Fibroblast of lung (primary cell): ENCODE measurements around the gene LRRK1. TPM values are rescaled to one million over a fixed set of nuclear protein-coding genes. Genes with fewer than 3 reads are reported as not detected.

Experiments
- DNase-seq, 2 donors: peaks; one replicate each; pipeline versions ENCODE4 v3.0.0 to v3.0.0-alpha.2; 2010; ENCODE audit warnings: low read depth in 2 of 2
- H2AFZ ChIP-seq: 2 replicates; pipeline ENCODE4 v1.5.1; 2012; ENCODE audit warnings: low read length, control low read depth, inconsistent platforms
- H3K27ac ChIP-seq: 2 replicates; pipeline ENCODE4 v1.5.1; 2011; ENCODE audit warnings: low read length, control low read depth; ENCODE audit not compliant: insufficient read depth
- H3K27me3 ChIP-seq: 2 replicates; pipeline ENCODE4 v1.5.1; 2011; ENCODE audit warnings: mild to moderate bottlenecking, low read length; ENCODE audit not compliant: control insufficient read depth, insufficient read depth
- H3K36me3 ChIP-seq: 2 replicates; pipeline ENCODE4 v1.5.1; 2011; ENCODE audit warnings: low read length; ENCODE audit not compliant: control insufficient read depth, insufficient read depth
- H3K4me1 ChIP-seq: 2 replicates; pipeline ENCODE4 v1.5.1; 2011; ENCODE audit warnings: low read length; ENCODE audit not compliant: control insufficient read depth, insufficient read depth; ENCODE audit errors: extremely low read depth
- H3K4me2 ChIP-seq: 2 replicates; pipeline ENCODE4 v1.5.1; 2011; ENCODE audit warnings: low read length, control low read depth; ENCODE audit not compliant: insufficient read depth; ENCODE audit errors: extremely low read depth
- H3K4me3 ChIP-seq, 4 experiments: fragments of 200-600 bp in 1 of 4; sonication (generic) in 1 of 4; replicated peaks in 1 of 4; 2 replicates each; pipeline ENCODE4 v1.5.1; 2011 to 2016; ENCODE audit warnings: low read length in 4 of 4, low read depth in 3 of 4, mild to moderate bottlenecking in 3 of 4, control low read depth in 2 of 4, inconsistent platforms in 1 of 4, mixed read lengths in 1 of 4; ENCODE audit not compliant: insufficient read depth in 1 of 4; ENCODE audit errors: control extremely low read depth in 1 of 4
- H3K79me2 ChIP-seq: 2 replicates; pipeline ENCODE4 v1.5.1; 2012; ENCODE audit warnings: mild to moderate bottlenecking, low read length, inconsistent platforms; ENCODE audit not compliant: control insufficient read depth, insufficient read depth
- H3K9ac ChIP-seq: 2 replicates; pipeline ENCODE4 v1.5.1; 2011; ENCODE audit warnings: mild to moderate bottlenecking, low read length, control low read depth; ENCODE audit not compliant: insufficient read depth
- H3K9me3 ChIP-seq: 2 replicates; pipeline ENCODE4 v1.5.1; 2012; ENCODE audit warnings: low read depth, low read length; ENCODE audit not compliant: control insufficient read depth, insufficient read depth
- H4K20me1 ChIP-seq: 2 replicates; pipeline ENCODE4 v1.5.1; 2011; ENCODE audit warnings: low read length; ENCODE audit not compliant: control insufficient read depth, insufficient read depth; ENCODE audit errors: extremely low read depth
- CTCF ChIP-seq, 2 donors: IDR thresholded peaks in 1 of 2; conservative IDR thresholded peaks in 1 of 2; 1 replicate in 1 of 2; 2 replicates in 1 of 2; pipeline ENCODE4 v1.5.1; 2011 to 2012; ENCODE audit warnings: low read length in 2 of 2, control low read depth in 1 of 2, inconsistent platforms in 1 of 2, low read depth in 1 of 2, mild to moderate bottlenecking in 1 of 2
- EZH2 ChIP-seq: IDR thresholded peaks from 2 replicates; pipeline ENCODE4 v1.5.1; 2012; ENCODE audit warnings: low read length, control low read depth, mild to moderate bottlenecking; ENCODE audit errors: missing control alignments
- polyA plus RNA-seq, 2 donors: library from polyadenylated mRNA; depleted of rRNA in 1 of 2; stranded (reverse) in 1 of 2; unstranded in 1 of 2; fragments of >200 nt; gene quantifications; 2 replicates each; pipeline ENCODE4 v1.2.1, GENCODE V29; 2011 to 2012; ENCODE audit warnings: missing spikeins in 1 of 2
- total RNA-seq: library from RNA; depleted of rRNA; stranded (reverse); fragments of >200 nt; gene quantifications from 2 replicates; pipeline ENCODE4 v1.2.1, GENCODE V29; 2014

Gene LRRK1
- total and polyA plus RNA-seq, 2 donors (not counting 1 experiment from before 2014, with no cell fraction given) = 3.8 to 12.2 TPM

- H3K4me1 ChIP-seq = no peaks in the 10 kb centered on the region
- peak; percentile 37 to 81 for DNase-seq
- no peaks in the 10 kb centered on the region for H3K79me2 ChIP-seq
- TF ChIP-seq CTCF (conservative IDR thresholded peaks at IDR 0.05 in 1 of 2, IDR thresholded peaks at IDR 0.05 in 1 of 2; ENCODE audit: low read depth in 1 of 2, low read length in 2 of 2) = no peak
- no peak for TF ChIP-seq EZH2
- H3K36me3 ChIP-seq = no peaks in the 10 kb centered on the region
- H2AFZ ChIP-seq = no peak overlapping the region
- no peak overlapping the region for H3K4me3 ChIP-seq
- H3K4me2 ChIP-seq = peak overlapping the region; percentile 67
- no peaks in the 10 kb centered on the region for H4K20me1 ChIP-seq
- H3K27ac ChIP-seq = peak overlapping the region; percentile 70
- no peaks in the 10 kb centered on the region for H3K27me3 ChIP-seq
- no peak overlapping the region for H3K9ac ChIP-seq
- no peaks in the 10 kb centered on the region for H3K9me3 ChIP-seq
Measured at GRCh38 chr15:100958326-100959065, 39.3 kb downstream of the LRRK1 start.

- H2AFZ ChIP-seq = no peak overlapping the region
- no peaks in the 10 kb centered on the region for H3K79me2 ChIP-seq
- H3K4me1 ChIP-seq = no peaks in the 10 kb centered on the region
- no peaks in the 10 kb centered on the region for H4K20me1 ChIP-seq
- TF ChIP-seq CTCF (conservative IDR thresholded peaks at IDR 0.05 in 1 of 2, IDR thresholded peaks at IDR 0.05 in 1 of 2; ENCODE audit: low read depth in 1 of 2, low read length in 2 of 2) = no peak
- TF ChIP-seq EZH2 = no peak
- H3K9me3 ChIP-seq = no peaks in the 10 kb centered on the region
- no peak overlapping the region for H3K9ac ChIP-seq
- no peak overlapping the region for H3K4me3 ChIP-seq
- H3K27ac ChIP-seq = no peak overlapping the region
- no peaks in the 10 kb centered on the region for H3K27me3 ChIP-seq
- no peaks in the 10 kb centered on the region for H3K36me3 ChIP-seq
- peak in 1 of 2 donors; percentile 19 for DNase-seq
- peak overlapping the region; percentile 67 for H3K4me2 ChIP-seq
Measured at GRCh38 chr15:100959066-100960050, 40.2 kb downstream of the LRRK1 start.

GRCh38 chr15:100966997-100967396, 47.8 kb downstream of the LRRK1 start:
- no peak for DNase-seq
- Histone ChIP-seq H2AFZ (no peak overlapping the region), H3K79me2 (no peaks in the 10 kb centered on the region), H3K36me3 (no peaks in the 10 kb centered on the region), H3K9me3 (no peaks in the 10 kb centered on the region), H3K4me1 (peaks cover 2% of the 10 kb centered on the region), H3K4me3 (no peak overlapping the region), H3K9ac (no peak overlapping the region), H3K4me2 (no peak overlapping the region), H4K20me1 (no peaks in the 10 kb centered on the region), H3K27me3 (no peaks in the 10 kb centered on the region), H3K27ac (no peak overlapping the region)
- no peak for TF ChIP-seq EZH2
- no peak for TF ChIP-seq CTCF (conservative IDR thresholded peaks at IDR 0.05 in 1 of 2, IDR thresholded peaks at IDR 0.05 in 1 of 2; ENCODE audit: low read depth in 1 of 2, low read length in 2 of 2)
